Measurements from ENCODE around the gene TRPM3.
"Not testable (repeated sequence)": the region's sequence is repeated elsewhere in the genome, so short reads cannot be mapped to it uniquely, and the experiment has no call there.

The TRPM3 gene

DNA sequence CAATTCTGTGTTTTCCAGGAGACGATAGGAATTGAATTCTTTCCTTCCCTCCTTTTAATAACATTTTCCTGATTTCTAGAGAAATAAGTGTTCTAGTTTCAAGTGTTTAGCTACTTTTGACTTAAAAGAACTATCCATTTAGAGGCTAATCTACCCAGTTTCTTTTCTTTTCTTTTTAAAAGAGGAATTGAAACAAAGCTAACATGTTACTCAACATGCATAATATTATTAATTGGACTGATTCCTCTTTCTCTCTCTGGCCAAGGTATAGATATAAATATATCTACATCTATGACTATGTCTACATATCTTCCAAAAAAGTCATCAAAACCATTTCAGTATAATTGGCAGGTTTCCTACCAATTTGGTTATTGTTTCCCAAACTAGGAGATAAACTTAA is 309.8 kb downstream of the TRPM3 start:
- no peak for DNase-seq

DNA sequence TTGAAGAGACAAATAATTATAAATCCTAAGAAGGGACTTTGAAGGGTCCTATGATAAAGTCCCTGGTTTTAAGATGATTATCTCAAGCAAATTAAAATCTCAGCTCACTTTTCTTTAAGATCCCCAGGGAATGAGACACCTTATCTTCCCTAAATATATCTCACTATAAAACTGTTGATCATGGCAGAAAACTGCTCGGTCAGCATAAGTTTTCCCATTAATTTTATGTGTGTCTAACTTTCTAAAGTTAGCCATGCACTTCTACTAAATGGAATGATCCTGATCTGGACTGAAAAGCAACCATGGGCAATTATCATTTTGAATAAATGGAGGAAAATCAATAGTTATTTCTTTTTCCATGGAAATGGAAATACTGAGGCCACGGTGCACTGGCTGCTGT is 314.5 kb downstream of the TRPM3 start:
- no peak for DNase-seq

DNA sequence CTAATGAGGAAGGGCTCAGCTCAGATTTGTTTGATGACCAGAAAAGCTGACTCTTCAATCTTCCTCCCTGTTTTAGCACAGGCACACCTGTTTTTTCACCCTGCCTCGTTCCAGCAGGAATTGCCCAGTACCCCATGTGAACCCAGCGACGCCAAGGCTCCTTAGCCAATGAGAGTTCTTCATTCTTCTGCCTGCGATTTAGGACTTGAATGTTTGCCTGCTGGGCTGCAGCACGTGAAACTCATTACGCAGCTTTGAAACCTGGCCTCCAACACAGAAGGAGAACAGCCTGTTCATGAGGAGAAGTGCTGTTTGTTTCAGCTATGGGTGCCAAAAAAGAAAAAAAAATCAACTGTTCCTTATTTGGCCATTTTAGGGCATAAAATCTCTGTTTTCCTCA is 315.5 kb downstream of the TRPM3 start:
- no peak for DNase-seq

DNA sequence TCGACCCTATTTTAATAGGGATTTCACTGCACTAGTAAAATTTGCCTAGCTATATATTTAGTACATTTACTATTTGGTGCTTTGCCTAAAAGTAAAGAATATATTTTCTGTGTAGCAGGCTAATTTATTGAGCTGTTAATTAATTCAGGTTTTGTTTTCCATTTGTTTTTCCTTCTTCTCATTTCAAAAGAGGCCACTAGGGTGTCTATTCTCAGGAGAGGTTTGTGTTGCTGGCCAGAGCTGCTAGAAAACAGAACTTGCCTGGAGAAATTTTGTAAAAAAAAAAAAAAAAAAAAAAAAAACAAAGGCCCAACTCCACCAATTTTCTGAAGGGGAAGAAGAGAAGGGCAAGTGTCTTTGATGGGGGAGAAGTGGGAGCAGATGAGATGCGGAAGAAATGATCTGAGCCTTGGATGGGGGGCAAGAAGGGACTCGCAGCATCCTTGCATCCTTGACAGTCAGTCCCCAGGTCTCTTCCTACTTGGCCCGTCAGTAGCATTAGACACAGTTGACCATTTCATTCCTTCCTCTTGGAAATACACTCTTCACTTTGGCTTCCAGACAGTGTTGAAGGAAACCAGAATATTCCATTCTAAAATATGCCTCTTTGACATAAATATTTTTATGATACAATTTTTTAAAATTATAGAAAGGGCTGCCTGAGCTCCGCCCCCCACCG is 318.5 kb downstream of the TRPM3 start:
- DNase-seq, result no peak

DNA sequence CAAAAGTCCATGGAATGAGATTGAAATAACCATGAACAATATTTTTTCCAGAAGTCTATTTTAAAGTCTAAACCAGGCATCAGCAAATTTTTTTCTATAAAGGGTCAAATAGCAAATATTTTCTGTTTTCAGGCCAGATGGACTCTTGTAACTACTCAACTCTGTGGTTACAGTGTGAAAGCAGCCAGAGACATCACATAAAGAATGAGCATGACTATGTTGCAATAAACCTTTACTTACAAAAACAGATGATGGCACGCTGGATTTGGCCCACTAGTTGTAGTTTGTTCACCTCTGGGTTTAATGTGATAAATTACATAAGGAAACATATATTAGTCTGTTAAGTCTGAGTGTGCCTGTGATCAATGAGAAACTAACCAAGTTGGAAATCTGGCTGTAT is 319.2 kb downstream of the TRPM3 start:
- no peak for DNase-seq

DNA sequence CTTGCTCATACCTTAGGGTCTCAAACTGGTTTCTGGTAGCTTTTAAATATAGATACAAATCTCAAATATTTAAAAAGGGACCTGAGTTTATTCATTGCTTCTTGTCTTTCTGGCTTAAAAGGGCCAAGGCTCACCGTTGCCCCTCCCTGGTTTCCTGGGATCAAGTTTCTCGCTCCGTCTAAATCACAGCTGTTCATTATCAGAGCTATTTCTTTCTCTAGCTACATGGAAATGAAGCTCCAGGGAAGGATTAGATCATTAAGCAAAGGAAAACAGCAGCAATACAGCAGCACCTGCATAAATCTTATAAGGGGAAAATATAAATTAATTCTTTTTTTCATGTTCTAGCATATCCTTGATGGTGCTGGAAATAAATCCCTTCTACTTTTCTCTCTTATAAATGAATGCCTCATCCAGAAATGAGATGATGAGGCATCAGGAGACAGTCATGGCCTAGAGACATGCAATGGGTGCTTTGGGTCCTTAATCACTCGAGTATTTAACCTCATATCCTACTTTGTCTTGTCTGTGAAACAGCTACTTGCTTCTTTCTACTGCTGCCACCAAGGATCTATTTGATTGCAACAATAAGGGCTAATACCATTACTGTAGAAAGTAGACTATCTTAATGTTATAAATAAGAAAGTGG is 320.1 kb downstream of the TRPM3 start:
- DNase-seq, result no peak

DNA sequence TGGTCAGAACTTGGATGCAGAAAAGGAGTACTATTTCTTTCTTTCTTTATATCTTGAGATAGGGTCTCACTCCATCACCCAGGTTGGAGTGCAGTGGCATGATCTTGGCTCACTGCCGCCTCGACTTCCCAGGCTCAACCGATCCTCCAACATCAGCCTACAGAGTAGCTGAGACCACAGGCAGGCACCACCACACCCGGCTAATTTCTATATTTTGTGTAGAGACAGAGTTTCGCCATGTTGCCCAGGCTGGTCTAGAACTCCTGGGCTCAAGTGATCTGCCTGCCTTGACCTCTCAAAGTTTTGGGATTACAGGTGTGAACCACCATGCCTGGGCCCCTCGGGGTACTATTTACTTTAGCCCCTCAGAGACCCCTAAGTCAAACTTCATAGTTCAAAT is 323.4 kb downstream of the TRPM3 start:
- no peak for DNase-seq

DNA sequence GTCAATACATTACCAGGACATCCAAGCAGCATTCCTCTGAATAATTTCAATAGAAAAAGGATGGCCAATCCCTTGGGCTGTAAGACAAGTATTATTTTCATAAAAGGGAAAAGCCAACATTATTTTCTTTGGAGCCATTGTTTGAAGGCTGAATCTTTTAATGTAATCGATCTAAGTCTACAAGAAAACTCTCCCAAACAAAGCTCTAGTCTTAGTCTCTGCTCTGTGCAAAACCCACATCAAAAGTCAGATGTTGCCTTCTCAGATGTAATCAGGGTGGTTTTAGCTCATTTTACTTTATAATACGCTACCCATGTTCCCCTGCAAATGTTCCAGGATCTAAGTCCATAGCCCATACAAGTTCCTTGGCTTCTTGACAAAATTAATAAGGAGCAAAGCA is 325.6 kb downstream of the TRPM3 start:
- DNase-seq, result no peak

DNA sequence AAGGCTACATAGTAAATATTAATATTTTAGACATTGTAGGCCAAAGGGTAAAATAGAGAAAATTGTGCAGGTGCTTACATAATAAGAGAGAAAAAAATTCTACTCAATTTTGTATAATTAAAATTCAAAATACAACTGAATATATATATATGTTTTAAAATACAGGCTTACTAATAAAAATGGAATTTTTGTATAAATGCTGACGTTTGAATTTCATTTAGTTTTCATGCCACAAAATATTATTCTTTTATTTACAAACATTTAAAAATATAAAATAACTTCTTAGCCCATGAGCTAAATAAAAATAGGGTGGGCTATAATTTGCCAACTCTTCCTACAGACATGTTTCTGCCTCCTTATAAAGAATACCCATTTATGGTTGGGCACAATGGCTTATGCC is 328.6 kb downstream of the TRPM3 start:
- no peak for DNase-seq

DNA sequence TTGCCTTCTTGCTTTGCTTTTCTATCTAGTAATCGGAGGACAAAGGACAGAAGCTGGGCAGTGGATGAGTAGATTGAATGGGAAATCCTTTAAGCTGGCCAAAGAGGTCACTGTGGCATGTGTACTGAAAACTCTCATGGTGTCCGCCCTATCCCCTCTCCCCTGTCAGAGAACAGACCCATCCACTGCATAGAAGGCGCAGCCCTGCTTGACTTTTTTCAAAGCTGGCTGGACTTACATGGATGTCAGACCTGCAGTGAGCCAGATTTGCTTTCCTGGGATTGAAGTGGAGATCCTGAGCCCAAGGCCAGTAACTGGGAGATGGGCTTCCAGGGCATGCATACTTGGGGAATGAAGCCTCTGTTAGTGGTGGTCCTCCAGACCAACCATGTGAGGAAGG is 329.5 kb downstream of the TRPM3 start:
- DNase-seq, result no peak

DNA sequence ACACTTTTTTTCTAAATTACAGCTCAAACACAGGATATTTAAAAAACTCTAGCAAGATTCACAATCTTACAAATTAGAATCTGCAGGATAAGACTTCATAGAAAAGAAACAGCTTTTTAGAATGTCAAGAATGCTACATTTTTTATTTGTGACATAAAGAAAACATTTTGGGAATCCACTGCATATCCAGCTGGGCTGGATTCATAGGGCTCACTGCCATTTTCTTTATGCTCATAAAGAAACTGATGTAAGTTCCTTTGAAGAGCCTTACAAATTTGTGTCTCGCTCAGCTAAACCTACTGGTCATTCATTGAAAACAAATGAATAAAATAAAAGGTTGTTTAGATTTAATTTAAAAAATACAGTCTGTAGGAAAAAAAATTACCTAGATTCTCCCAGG is 332.3 kb downstream of the TRPM3 start:
- DNase-seq, result no peak

DNA sequence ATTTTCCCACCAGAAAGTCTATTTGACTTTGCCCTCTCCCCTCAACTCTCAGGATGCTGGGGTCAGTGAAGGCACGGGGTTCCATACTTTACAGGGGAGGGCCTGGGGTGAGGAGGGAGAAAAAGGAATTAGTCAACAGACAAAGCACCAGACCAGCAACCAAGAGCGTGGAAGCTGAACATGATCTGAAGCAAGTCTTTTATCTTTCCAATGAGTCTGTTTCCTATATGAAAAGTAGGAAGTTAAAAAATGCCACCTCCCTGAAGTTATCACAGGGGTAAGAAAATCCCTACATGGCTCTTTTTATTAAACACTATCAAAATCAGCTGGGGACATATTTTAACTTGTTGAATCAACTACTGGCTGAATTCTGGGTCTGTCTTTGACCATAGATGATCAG is 337.0 kb downstream of the TRPM3 start:
- DNase-seq, result no peak

DNA sequence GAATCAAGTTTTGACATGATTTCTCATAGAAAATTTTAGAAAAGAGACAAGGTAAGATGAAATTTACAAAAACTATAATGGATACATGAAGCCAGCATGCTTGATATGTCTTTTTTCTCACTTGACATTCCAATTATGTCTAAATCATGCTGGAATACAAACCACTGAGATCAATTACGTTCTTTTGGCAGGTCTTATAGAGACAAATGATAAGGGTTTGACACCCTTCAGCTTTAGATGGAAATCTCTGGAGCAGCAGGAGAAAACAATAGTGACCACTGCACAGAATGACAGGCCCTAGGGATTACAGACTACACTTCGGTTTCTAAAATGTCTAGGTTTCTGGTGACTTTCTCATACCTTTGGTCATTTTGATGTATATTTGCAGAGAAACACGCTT is 342.9 kb downstream of the TRPM3 start:
- DNase-seq, result no peak

DNA sequence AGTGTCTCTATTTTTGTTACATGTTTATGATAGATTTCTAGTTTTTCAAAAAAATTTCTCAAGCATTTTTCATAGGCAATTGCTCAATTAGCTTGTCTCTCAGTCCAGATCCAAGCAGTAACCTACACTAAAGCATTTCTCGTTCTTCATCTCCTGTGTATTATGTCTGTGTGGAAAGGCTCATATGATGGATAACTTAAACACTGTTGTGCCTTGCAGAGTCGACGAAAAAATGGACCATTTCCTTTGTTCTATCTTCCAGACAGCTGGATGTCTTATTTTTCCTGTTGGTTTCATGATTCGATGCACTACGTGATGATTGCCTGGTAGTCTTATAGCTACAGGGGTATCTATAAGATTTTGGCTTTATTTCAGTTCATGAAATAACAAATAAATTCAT is 347.8 kb downstream of the TRPM3 start:
- DNase-seq, result no peak

DNA sequence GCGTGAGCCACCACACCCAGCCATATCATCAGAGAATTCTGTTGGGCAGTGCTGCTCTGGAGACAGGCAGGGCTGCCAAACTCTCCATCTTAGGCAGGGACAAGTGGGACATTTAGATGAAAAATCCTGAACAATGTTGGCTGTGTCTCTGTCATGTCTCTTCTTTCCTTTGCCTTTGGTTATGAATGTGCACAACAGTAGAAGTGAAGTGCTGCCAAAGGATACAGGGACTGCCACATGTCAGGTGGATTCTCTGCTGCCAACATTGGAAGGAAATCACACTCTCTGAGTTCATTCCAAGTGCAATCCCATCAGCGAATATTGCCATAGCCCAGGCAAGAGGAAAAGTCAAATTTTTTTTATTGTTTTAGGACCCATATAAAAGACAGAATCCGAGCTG is 348.8 kb downstream of the TRPM3 start:
- DNase-seq, result no peak

DNA sequence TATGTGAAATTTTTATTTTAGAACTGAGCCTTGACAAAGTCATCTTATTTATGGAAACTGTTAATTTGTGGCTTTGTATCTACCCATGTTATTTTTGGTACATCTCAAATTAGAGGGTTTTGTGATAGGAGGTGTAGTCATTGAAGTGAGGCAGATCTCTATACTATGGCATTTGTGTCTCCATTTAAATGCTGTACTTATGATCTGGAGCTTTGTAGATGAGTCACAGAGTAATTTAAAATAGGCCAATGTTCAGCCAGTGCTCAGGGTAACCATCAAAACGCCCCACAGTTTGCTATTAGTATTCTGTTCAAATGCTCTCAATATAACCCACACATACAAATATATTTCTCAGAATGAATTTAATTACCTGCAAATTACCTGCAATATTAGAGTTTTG is 355.5 kb downstream of the TRPM3 start:
- no peak for DNase-seq

DNA sequence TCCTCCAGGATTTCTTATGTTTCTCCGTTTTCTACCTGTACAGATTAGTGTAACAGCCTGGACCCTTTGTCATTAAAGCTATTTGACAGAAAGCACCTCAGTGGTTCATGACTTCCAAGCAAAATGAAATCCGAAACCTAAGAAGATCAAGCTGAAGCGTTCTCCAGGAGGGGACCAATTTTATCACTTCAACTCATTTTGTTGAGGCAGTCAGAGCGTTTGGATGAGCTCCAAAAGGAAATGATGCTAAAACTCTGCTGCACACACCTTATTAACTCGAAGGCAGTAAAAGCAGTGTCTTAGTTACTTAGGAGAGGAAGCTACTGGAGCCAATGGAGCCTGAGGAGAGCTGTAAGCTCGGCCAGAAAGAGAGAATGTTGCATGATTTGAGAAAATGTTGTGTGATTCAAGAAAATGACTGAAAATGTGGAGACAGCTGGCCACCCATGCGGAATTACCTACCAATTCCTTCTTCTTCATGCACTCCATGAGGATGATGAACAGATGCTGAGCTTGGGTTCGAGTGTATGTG is 360.2 kb downstream of the TRPM3 start:
- DNase-seq, result no peak

DNA sequence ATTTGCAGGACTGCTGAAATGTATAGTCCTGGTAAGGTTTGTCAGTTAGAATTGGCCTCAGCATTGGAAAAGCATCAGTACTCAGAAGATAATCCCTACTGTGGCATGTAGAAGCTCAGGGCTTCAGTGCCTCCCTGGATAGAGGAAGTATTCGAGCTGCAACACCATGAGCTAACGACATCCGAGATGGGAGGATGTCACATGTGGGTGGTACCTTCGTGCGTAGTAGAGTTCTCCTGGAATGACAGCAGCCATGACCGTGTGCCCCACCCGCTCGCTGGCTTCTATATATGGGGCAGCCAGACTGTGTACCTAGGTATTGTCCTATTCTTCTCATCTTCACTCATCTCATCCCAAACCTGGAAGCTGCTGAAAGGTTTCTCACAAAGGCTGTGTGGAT is 361.2 kb downstream of the TRPM3 start:
- no peak for DNase-seq

DNA sequence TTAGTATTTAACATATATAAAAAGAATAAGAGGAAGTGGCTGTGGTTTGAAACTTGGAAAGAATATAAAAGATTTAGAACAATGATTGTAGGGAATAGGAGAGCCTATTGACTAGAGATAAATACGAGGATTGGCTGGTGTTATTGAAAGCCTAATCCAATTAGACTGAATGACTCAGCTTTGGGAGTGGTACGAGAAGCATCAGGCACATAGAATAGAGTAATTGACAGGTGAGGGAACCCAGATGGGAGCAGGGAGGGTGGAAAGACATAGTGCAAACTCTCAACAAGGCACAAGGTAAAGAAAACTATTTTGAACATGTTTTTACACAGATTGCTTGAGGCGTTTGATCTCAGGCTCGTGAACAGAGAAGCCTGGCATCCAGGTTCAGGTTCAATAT is 368.1 kb downstream of the TRPM3 start:
- DNase-seq, result no peak

DNA sequence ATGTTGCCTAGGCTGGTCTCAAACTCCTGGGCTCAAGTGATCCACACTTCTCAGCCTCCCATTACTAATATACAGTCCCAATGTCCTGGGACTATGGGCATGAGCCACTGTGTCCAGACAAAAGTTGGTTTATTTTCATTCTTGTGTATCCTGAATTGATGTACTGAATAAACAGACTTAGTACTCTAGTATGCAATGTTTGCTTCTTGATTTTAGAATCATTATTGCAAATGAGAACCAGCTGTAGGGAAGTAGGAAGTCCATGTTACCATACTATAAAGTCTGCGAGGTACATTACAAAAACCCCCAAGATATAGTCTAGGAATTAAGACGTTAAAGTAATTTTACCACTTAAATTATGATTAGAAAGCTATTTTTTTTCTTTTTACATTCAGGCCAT is 372.4 kb downstream of the TRPM3 start:
- no peak for DNase-seq

DNA sequence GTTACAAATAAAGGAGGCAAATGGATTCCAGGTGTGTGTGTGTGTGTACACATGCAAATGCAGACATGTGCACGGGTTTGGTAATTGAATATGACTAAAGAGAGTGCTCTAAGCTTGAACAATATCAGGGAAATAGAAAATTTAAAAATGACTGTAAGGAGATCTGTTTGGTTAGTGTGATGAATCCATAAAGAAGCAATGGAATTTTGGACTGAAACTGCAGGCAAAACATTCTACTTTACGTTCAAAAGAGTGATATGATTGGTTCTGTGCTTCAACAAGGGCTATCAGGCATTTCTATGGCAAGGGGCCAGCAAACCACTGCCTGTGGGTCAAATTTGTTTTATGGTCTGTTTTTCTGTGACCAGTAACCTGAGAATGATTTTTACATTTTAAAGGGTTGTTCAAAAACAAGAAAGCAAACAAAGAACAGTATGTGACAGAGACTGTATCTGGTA is 374.1 kb downstream of the TRPM3 start:
- DNase-seq, result no peak

DNA sequence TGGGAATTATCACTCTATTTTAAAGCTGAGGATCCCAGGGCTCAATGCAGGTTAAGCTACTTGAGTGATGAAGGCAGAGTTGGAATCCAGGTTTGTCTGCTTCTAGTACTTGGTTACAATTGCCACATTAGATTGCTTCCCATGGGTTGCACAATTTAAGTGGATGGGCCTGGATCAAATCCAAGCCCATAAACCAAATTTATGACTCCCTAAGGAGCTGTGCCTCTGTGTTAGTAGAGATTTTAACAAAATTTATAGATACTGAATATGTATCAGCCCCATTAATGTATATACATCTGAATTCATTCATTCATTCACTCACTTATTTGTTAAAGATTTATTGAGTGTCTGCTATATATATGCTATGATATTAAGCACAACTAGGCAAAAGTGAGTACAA is 374.7 kb downstream of the TRPM3 start:
- no peak for DNase-seq

DNA sequence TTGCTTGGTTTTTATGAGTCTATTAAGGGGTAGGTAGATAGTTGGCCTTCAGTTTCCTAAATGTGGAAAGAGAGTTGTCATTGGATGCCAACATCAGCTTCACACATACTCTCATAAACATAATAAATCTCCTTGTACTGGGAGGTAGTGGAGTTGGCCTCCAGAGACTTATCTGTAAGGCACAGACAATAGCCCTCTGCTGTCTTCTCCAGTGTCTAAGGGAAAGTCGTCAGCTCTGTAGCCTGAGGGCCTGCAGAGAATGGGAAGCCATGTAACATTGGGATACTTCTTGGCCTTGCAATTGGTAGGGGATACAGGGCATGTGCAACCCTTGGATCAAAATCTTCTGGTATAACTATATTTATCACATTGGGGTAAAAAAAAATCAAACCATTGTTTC is 375.1 kb downstream of the TRPM3 start:
- DNase-seq, result no peak

DNA sequence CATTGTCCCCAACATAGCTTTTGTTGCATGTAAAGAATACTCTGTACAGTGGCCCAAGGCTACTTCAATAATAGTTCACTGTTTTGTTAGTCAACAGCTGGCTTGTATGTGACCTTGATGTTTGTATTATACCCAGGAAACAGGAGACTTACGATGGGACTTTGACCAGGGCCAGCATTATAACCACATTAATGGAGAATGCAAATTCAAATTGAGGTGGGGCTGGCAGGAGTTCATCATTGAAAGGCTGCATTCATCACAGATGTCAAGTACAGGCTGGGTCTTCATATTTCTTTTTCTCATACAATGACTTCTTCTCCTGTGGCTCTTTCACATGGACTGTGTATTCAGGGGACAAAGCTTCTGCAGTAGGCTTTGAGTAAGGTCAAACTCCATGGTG is 396.6 kb downstream of the TRPM3 start:
- not testable (repeated sequence) for DNase-seq

DNA sequence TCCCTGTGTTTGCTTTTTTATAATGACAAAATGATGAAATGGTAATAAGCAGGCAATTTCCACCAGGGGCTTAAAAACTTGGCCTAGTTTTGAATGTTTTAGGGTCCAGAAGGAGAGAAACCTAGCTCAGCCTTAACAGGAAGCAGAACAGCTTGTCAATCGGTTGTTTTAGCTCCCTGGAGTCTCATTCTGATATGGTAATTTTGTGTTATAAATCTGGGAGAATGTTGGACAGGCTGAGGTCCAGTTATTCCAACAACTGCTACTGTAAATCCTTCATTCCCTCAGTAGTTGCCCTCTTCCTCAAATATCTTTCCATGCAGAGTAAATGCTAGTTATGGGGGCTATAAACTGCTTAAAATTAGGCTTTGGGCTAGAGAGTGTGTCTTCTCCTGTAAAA is 397.4 kb downstream of the TRPM3 start:
- DNase-seq, result not testable (repeated sequence)

Measured in activated CD4-positive, alpha-beta T cell treated with anti-CD3 and anti-CD28 coated beads for 1 hour (primary cell).